Colonic mucosa (tissue), 4 donors: Measurements from ENCODE around the gene TLL1. TPM values are rescaled to one million over a fixed set of nuclear protein-coding genes. Genes with fewer than 3 reads are reported as not detected.

Experiments used
- DNase-seq: peaks from one replicate; pipeline ENCODE4 v3.0.0-alpha.2; 2020
- H3K27ac ChIP-seq: fragments of 200-600 bp; one replicate; pipeline ENCODE4 v1.8.0; 2021
- H3K27me3 ChIP-seq: fragments of 200-600 bp; one replicate; pipeline ENCODE4 v1.8.0; 2021
- H3K36me3 ChIP-seq: fragments of 200-600 bp; one replicate; pipeline ENCODE4 v1.8.0; 2021
- H3K4me1 ChIP-seq: fragments of 200-600 bp; one replicate; pipeline ENCODE4 v1.8.0; 2021; ENCODE audit warnings: mild to moderate bottlenecking
- H3K4me3 ChIP-seq: fragments of 200-600 bp; one replicate; pipeline ENCODE4 v1.8.0; 2021
- H3K9ac ChIP-seq, 2 donors: one replicate each; pipeline ENCODE4 v1.7.0; 2013; ENCODE audit warnings: control low read depth in 2 of 2, low read depth in 2 of 2, low read length in 2 of 2
- H3K9me3 ChIP-seq: fragments of 200-600 bp; one replicate; pipeline ENCODE4 v1.8.0; 2021
- CTCF ChIP-seq: fragments of 200-600 bp; IDR thresholded peaks from one replicate; pipeline ENCODE4 v1.8.0; 2022; ENCODE audit warnings: antibody characterized with exemption, mild to moderate bottlenecking
- intact Hi-C: fragments of 100-400 bp; cut with DNase I; formaldehyde crosslinking; loops from one replicate; pipeline ENCODE4 v1.14.1; 2022
- total RNA-seq, 2 donors: library from RNA; stranded (reverse); fragmentation: NEBNext Ultra II Directional in 1 of 2; extraction: Animal tissue kit (Norgen Biotek cat#: 25700) in 1 of 2; gene quantifications; one replicate each; pipeline ENCODE4 v1.2.1, GENCODE V29; 2021
- donor health status: healthy.
- donor health status: DM: no; HTN: no; CAD: no.
- donor health status: DM: no; HTN: no; CAD: no.

Gene TLL1
- total RNA-seq, 2 donors from 2014 or later = 2.4 to 3.4 TPM

GRCh38 chr4:165879641-165880040, 6.6 kb downstream of the TLL1 start:
- Histone ChIP-seq H3K27ac (no peak overlapping the region), H3K4me1 (no peaks in the 10 kb centered on the region), H3K9ac (no peak overlapping the region), H3K9me3 (no peaks in the 10 kb centered on the region), H3K4me3 (no peak overlapping the region), H3K36me3 (no peaks in the 10 kb centered on the region), H3K27me3 (peaks cover 8% of the 10 kb centered on the region)
- TF ChIP-seq CTCF = no peak
- no peak for DNase-seq
- intact Hi-C loops = no loop called here

- Histone ChIP-seq H3K36me3 (no peaks in the 10 kb centered on the region), H3K4me1 (no peaks in the 10 kb centered on the region), H3K27ac (no peak overlapping the region), H3K9ac (no peak overlapping the region), H3K27me3 (no peaks in the 10 kb centered on the region), H3K9me3 (no peaks in the 10 kb centered on the region), H3K4me3 (no peak overlapping the region)
- intact Hi-C loops = no loop called here
- no peak for DNase-seq
- no peak for TF ChIP-seq CTCF
These were observed 21.1 kb downstream of the TLL1 start for GRCh38 chr4:165894159-165894558.

GRCh38 chr4:165905405-165906027, 32.5 kb downstream of the TLL1 start:
- H3K4me1 ChIP-seq = no peaks in the 10 kb centered on the region
- H3K27me3 ChIP-seq = no peaks in the 10 kb centered on the region
- DNase-seq = no peak
- no peak for TF ChIP-seq CTCF
- H3K36me3 ChIP-seq = no peaks in the 10 kb centered on the region
- no peaks in the 10 kb centered on the region for H3K9me3 ChIP-seq
- no peak overlapping the region for H3K27ac ChIP-seq
- no peak overlapping the region for H3K9ac ChIP-seq
- intact Hi-C loops = no loop called here
- no peak overlapping the region for H3K4me3 ChIP-seq

GRCh38 chr4:165906272-165906671, 33.2 kb downstream of the TLL1 start:
- TF ChIP-seq CTCF = no peak
- intact Hi-C loops = no loop called here
- no peaks in the 10 kb centered on the region for H3K36me3 ChIP-seq
- H3K27me3 ChIP-seq = no peaks in the 10 kb centered on the region
- DNase-seq = no peak
- H3K9me3 ChIP-seq = no peaks in the 10 kb centered on the region
- H3K4me1 ChIP-seq = no peaks in the 10 kb centered on the region
- no peak overlapping the region for H3K4me3 ChIP-seq
- H3K9ac ChIP-seq = no peak overlapping the region
- no peak overlapping the region for H3K27ac ChIP-seq

GRCh38 chr4:165909947-165910346, 36.9 kb downstream of the TLL1 start:
- Histone ChIP-seq H3K4me3 (no peak overlapping the region), H3K4me1 (no peaks in the 10 kb centered on the region), H3K9ac (no peak overlapping the region), H3K27ac (no peak overlapping the region), H3K27me3 (no peaks in the 10 kb centered on the region), H3K9me3 (no peaks in the 10 kb centered on the region), H3K36me3 (no peaks in the 10 kb centered on the region)
- no peak for TF ChIP-seq CTCF
- DNase-seq = no peak
- intact Hi-C loops = no loop called here
